Stimulated activated CD4-positive, alpha-beta T cell treated with anti-CD3 and anti-CD28 coated beads, TNF-alpha, amount 100 ng/mL, for 48 hours (primary cell): ENCODE data around the gene PTPRT.

ENCODE experiments used
- DNase-seq, 3 donors: peaks; one replicate each; pipeline ENCODE4 v3.0.0-alpha.2; 2020; ENCODE audit warnings: low read depth in 3 of 3

PTPRT gene

DNA sequence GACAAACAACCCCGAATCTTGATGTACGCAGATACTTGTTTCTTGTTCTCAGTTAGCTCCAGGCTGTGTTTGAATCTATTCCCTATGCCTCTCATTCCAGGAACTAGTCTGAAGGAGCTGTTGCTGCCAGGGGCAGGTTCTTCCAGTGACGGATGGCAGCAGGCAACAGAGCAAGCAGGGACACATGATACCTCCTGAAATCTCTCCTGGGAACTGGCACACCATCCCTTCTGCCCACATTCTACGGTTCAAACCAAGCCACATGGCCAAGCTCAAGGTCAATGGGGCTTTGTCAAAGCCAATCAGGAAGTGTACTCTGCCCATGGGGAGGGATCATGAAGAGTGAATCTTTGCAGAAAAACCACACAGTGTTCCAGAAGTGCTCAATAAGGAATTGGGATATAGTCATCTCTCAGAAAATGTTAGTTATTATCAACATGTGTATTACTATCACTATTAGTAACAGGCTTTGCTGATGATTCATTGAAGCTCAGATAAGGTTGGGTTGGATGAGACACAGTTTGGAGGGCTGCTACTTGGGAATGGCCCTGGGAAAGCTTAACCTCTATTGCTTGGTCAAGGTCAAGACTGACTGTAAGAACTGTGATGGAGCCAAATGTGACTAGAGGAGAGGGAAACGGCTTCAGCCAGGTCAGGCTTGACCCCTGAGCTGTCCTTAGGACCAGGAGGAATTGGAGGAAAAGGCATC lies 454.9 kb downstream of the PTPRT start:
- no peak for DNase-seq

DNA sequence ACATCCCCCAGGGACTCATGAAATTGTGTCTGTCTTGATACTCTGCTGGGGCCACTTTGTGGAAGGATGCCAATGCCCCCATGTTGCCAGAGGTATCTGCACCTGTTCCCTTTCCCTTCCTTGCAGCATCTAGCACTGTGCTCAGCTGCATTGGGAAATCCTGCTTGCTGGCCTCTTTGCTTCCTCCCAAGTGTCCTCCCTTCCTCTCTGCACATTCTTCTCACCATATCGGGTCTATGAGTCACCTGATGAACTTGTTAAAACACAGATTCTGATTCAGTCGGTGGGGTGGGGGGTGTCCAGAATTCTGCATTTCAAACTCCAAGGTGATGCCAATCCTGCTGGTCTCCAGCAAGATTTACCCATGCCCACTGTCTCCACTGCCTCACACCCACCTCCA lies 467.8 kb downstream of the PTPRT start:
- no peak for DNase-seq

DNA sequence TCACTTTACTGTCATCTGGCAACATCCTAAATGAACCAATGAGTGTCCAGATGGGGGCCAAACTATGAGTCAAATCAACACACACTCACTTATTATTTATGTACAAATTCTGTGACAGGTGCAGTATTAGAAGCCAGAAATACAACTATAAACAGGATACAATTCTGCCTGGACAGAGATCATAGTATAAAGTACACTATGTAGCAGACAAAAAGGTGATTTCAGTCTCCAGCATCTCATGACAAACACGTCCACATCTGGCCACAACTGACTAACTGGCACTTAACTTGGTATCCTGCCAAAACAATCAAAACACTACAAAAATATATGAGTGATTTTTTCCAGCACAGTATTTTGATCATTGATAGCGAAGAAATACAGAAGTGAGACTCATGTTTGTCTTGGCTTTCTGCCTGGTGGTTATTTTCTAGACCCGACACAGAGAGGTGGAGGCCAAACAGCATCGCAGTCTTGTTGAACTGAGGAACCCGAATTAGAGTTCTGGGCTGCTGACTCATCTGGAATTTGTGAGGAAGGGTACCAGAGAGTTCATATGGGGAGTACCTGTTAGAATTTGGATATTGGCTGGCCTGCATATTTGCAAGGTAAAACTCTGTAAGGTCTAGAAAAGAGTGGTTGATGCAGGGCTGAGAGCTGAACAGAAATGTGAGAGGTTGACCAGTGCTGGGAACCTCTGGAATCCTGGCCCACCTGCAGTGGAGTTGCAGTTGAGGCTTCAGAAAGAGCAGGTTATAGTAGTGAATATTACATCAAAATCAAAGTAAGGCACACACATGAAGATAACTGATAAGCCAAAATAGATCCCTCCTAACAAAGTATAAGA lies 475.2 kb downstream of the PTPRT start:
- no peak for DNase-seq

DNA sequence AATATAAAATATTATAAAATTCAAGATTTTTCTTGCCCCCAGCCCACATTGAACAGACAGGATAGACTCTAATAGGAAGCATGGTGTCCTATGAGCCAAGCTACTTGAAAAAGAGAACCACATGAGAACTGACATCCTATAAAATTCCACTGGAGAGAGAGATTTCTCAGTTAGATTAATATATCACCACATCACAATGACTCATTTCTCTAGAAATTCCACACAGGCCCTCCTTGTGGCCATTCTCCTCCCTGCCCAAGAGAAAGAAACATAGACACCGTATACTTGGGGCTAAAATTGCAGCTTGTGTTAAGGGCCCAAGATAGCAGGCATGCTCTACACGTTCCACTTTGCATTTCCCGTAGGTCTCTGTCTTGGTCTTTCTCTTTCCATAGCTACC lies 481.4 kb downstream of the PTPRT start:
- no peak for DNase-seq

DNA sequence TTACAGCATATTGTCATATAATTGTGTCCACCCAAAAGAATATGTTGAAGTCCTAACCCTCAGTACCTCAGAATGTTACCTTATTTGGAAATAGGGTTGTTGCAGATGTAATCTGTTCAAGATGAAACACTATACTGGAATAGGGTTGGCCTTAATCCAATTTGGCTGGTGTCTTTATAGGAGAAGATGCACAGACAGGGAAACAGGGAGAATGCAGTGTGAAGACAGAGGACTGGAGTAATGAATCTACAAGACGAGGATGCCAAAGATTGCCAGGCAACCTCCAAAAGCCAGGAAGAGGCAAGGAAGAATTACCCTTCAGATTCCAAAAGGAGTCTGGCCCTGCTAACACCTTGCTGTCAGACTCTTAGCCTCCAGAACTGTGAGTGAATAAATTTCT lies 482.9 kb downstream of the PTPRT start:
- DNase-seq, result no peak

DNA sequence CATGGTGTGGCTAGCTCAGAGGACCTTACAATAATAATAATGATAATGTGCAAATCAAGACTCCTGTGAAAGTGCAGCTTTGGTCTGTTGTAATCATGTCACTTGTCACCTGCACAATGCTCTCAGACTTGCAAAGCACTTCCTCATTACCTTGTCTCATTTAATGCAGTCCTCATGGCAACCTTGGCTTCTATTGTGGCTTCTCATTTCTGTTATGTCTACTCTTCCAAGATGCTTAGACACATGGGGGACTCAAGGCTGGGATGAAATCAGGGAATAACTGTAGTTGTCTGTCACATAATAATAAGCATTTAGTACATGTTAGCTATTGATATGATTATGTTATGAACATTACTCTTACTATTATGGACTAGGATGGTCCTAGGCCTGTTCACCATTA lies 484.2 kb downstream of the PTPRT start:
- no peak for DNase-seq

DNA sequence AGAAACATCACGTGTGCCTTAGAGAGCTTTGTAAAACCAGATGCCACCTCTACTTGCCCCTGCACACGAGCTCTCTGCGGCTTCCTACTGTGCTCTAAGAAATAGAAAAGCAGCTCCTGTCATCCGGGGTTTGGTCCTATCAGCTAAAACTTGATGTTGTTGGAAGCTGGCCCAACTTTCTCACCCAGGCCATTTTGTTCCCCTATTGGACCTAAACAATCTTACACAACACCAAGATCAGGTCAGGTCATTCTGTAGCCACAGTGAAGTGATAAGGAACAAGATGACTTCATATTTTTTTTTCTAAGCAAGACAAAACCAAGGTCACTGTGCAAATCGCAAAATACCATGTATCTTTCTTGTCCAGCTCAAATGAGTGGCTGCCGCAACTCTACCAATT lies 486.0 kb downstream of the PTPRT start:
- no peak for DNase-seq

DNA sequence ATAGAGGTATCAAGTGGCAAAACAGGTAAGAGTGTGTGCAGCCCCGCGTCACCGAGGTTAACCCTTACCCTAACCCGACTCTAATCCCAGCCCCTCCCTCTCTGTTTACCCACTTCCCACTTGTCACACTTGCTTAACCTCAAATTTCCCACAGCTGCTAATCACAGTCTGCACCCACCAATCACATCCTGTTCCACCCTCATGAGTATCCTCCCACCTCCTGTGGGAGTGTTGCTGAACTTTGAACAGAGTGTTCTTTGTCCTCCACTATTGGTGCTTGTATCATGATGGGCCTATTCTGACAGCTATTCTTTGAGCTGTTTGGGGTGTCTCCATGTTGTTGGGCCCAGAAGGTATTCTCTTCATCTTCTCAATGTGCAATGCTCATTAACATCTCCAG lies 487.8 kb downstream of the PTPRT start:
- no peak for DNase-seq

DNA sequence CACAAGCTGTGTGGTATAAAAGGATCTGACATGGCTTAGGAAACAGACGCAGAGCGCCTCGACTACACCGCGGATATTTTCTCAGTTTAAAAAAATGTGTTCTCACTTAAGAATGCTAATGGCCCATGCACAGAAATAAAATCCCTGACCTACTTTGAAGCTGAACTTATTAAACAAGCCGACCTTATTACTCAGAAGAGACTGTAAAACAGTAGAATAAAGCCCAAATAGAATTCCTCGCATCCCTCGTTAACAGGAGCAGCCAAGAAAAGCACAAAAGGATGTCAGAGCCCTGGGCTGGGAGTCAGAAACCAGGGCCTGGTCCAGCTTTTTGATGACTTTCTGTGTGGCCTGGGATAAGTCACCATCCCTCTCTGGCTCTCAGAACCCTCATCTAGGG lies 489.3 kb downstream of the PTPRT start:
- DNase-seq, result no peak

DNA sequence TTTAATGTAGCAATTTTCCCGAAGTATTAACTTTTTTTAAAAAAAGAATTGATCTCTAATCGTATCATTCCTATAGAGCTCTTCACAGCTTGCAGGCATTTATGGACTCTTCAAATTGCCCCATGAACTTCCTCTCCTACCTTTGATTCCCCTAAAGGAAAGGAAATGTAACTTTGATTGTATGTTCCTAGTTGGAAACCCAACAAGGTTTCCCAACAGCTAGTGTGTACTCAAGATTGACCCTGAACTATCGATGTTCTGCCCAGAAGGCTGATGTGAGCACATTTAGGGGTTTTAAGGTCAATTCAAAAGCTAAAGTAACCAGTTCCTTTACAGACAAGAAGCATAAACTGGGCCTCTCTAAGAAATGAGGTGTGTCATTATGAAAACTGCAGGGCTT lies 491.7 kb downstream of the PTPRT start:
- no peak for DNase-seq

DNA sequence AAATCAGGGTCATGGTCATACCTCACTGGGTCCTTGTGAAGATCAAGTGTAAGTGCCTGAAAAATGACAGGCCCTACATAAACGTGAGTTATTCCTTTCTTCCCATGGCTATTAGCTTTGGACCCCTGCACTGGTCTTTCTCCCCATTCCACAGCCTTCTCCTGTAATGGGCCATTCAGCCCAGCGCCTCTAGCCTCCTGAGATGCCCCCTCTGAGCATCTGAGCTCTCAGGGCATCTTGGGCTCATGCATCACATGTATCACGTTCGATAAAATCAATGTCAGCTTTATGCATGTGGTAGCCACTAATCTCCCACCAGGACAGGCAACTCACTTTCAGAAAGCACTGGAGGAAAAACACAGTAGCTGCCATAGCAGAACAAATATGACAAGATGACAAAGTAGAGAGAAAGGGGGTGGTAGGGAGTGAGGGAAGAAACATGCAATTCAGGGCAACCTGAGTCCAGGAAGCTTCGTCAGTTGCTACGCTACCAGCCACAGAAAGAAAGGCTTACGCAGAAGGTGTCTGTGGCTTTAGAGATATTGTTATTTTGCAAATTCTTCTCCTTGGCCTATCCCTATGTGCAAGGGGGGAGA lies 498.8 kb downstream of the PTPRT start:
- DNase-seq, result no peak

DNA sequence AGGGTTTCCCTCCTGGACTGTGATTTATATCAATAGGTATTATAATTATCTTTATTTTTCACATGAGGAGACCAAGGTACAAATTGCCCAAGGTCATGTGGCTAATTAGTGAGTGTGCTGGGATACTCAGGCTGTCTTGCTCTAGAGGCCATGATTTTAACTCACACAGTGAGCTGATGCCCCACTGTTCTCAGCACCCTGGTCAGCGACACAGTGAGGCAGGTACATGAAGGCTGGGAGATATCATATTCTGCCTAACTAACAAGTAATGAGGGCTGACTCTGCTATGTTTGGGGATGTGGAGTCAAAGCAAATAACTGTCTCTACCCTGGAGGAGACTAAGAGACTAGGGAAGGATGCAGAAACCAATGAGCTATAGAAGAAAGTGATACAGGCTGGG lies 501.1 kb downstream of the PTPRT start:
- DNase-seq, result no peak

DNA sequence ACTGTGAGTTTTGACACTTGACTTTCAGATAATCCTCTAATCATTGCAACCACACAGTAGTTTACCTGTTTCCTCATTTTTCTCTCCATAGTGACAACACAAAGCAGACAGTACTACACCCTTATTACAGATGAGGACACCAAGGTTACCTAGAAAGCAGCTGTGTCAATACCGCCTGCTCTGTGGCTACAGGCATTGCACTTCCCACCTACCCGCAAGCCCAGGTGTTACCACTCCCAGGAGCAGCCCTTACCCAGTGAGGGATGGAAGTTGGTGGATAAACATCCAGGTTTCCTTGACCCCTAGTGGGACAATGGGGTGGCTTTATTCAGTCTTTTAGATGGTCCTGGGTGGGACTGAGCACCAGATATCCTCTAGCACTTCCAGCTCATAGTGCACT lies 503.6 kb downstream of the PTPRT start:
- no peak for DNase-seq

DNA sequence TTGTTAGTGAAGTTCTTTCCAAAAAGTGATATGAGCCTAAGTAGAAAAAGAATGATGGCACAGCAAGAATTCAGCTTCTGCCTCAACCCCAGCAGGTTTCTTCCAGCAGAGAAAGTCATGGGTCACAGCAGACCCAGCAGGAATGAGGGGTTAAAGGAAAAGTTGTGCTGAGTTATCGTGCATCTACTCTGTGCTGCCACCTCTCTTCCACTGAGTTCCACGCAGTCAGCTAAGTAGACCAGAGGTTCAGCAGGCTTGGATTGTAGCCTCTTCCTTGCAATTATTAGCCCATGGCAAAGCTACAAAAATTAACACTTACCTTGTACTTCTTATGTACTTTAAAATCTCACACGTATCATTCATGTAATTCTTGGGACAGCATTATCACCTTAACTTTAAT lies 510.8 kb downstream of the PTPRT start:
- no peak for DNase-seq

DNA sequence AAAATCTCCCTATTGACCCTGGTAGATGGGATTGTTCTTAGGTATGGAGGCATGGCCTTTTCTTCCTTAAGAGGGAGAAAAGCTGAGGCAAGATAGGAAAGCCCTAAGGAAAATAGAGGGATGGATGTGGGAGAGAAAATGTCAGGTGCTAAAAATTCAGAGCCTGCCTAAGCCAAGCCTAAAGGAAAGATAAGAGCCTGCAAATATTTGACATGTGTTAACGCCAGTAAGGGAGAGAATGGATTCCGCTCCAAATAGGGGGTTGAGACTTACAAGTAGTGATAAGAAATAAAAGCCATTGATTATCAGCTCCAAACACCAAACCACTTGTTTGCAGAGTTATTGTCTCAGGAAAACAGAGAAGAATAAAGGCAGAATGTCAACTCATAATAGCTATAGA lies 533.6 kb downstream of the PTPRT start:
- DNase-seq, result no peak

DNA sequence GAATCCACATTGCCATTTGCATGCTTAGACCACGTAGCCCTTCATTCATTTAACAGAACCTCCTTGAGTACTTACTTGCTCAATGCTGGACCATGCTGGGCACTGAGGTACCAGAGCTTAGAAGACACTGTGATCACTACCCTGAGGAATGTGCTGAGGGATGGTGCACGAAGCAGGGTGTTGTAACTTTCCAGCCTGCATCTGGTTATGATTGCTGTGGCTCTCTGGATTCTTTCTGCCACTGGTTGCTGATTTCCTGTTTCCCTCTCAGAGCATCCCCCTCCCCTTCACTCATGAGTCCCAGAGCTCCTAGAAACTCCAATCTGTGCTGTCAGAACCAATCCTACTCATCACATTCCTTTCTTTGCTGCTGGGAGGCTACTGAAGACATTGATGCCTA lies 537.4 kb downstream of the PTPRT start:
- no peak for DNase-seq

DNA sequence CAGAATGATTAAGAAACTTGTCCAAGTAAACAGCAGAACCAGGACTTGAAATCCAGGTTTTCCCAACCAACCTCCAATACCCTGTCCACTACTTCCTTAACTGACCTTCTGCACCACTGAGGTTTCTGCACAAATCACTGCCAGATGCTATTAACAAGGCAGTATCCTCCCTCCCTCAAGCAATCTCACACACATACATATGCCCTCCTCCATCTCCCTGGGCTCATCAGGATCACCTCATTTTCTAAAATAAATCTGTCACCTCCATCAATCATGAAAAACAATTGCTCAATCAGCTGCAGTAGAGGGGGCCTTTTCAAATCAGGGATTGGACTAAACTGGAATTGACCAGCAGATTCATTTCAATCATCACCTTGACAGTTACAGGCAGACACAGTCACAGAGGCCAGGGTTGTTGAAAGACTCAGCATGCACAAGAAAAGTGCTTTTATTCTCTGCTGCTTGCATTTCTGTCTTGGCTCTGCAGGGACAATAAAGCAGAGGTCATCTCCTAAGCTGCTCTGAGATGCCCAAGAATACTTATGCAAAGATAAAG lies 539.4 kb downstream of the PTPRT start:
- no peak for DNase-seq

DNA sequence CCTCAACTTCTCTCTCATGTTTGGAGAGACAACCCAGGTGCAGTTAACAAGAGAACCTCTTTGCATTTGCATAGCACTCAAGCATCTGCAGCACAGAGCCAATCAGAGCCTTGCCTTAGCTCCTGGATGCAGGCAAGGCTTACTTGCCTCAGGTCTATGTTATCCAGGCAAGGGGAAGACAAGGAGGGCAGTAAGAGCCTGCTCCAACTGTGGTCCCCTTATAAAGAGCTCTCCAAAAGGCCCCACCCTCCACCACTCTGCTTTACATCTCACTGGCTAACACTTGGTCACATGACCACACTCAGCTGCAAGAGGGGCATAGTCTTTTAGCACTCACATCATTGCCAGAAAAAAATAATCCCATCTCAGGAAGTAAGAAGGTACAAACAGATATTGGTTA lies 540.0 kb downstream of the PTPRT start:
- no peak for DNase-seq

DNA sequence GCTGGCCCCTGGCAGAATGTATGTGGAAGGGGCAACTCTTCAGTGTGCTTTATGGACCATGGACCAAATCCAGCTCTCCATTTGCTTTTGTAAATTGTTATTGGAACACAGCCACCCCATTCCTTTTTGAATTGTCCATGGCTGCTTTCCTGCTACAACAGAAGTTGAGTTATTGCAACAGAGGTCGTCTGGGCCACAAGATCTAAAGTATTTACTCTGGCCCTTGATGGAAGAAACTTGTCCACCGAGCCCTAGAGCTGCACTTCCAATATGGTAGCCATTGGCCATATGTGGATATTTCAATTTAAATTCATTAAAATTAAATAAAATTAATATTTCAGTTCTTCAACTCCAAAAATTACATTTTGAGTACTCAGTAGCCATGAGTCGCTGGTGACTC lies 543.5 kb downstream of the PTPRT start:
- DNase-seq, result no peak

DNA sequence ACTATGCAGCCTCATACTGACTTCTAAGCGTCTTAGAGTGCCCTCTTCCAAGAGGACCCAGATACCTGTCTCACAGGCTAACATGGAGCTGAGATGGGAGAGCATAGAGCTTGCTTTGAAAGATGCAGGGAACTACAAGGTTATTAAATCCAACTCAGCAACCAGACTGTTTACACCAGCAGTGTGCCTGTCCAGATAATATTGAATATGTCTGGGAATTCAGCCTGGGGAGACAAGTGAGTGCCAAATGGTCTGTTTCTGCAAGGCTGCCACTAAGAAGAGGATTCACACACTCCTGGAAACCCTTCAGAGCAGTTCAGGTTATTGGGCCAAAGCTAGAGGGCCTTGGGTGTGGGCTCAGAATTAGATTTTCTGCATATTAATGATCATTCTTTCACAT lies 547.8 kb downstream of the PTPRT start:
- DNase-seq, result no peak

DNA sequence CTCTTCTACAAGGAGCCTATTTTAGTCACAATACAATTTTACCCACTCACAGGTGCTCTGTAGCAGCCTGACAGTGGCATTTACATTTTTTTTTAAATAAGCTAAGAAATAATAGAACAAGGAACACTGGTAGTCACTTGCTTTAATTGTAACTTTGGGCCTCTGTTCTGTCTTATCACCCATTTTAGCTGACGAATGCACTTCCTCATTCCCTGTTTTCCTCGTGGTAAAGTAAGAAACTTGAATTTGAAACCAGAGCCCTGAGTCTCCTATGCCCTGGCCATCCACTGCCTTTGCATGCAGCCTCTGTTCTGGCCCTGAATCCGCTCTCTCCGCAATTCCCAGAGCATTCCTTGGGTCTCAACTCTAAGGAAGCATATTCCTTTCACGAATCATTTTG lies 550.6 kb downstream of the PTPRT start:
- no peak for DNase-seq

DNA sequence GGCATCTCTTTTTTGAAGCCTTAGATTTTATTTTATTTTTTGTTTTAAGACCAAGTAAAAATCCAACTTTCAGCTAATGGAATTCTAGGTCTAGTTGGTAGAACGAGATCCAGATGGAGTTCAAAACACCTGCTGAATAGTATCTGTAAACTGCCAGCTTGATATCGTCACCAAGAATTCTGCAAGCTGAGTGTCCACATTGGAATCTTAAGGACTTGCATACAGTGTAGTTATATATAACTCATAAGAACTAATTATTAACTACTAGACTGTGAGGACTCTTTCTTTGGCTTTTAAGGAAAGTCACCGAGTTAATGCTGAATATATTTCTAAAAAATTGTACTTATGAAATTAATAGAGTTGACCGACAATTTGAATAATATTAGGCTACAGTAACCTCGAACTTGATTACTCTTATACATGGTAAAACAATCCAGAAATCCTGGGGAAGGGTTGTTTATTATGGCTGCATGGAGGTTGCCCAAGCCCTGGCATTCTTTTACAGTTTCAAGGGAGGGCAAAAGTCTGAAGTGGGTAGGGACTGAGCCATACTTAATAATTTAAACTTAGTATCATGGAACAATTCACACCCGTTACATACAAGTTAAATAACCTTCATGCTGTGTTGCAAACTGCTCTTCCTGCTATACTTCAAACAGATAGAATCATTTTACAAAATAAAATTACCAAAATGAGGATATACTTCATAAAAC lies 553.9 kb downstream of the PTPRT start:
- DNase-seq, result no peak
